CD4-positive, alpha-beta memory T cell (primary cell): ENCODE data around the gene PPP1R14C. TPM values are rescaled to one million over a fixed set of nuclear protein-coding genes. Genes with fewer than 3 reads are reported as not detected.

ENCODE experiments used
- CTCF ChIA-PET: fragments of 350-600 bp; sonication (Branson Sonifier 250); formaldehyde crosslinking; loops from one replicate; lab custom pipeline; 2021; ENCODE audit warnings: inconsistent platforms; ENCODE audit not compliant: partially characterized antibody; lab: Charles Lee
- POLR2A ChIA-PET: fragments of 350-600 bp; sonication (Branson Sonifier 250); formaldehyde crosslinking; loops from one replicate; lab custom pipeline; 2021; ENCODE audit not compliant: partially characterized antibody; lab: Charles Lee
- DNase-seq, 5 donors: peaks; one replicate each; pipeline versions ENCODE4 v3.0.0 to v3.0.0-alpha.2; 2020 to 2022; ENCODE audit warnings: mixed read lengths in 1 of 5
- H3K27ac ChIP-seq: one replicate; pipeline ENCODE4 v1.7.0; 2013; ENCODE audit warnings: low read depth, low read length
- H3K27me3 ChIP-seq: 2 replicates; pipeline ENCODE4 v1.7.0; 2013; ENCODE audit warnings: mild to moderate bottlenecking, low read length, moderate library complexity; ENCODE audit not compliant: insufficient read depth
- H3K36me3 ChIP-seq: 2 replicates; pipeline ENCODE4 v1.7.0; 2013; ENCODE audit warnings: mild to moderate bottlenecking, low read length, moderate library complexity; ENCODE audit not compliant: insufficient read depth
- H3K4me1 ChIP-seq: 2 replicates; pipeline ENCODE4 v1.7.0; 2013; ENCODE audit warnings: mild to moderate bottlenecking, low read length, moderate library complexity; ENCODE audit not compliant: insufficient read depth
- H3K4me3 ChIP-seq, 2 donors: one replicate each; pipeline ENCODE4 v1.7.0; 2013; ENCODE audit warnings: low read length in 2 of 2, mild to moderate bottlenecking in 1 of 2
- H3K9me3 ChIP-seq, 2 donors: one replicate each; pipeline ENCODE4 v1.7.0; 2013; ENCODE audit warnings: low read length in 2 of 2, control low read depth in 1 of 2; ENCODE audit not compliant: control insufficient read depth in 1 of 2
- H3K27ac Mint-ChIP-seq, 7 donors: one replicate each; pipeline ENCODE4 v1.8.0; 2020 to 2021; ENCODE audit warnings: mixed read lengths in 7 of 7, mild to moderate bottlenecking in 6 of 7, inconsistent platforms in 3 of 7, moderate library complexity in 3 of 7
- H3K27me3 Mint-ChIP-seq, 2 donors: one replicate each; pipeline ENCODE4 v1.8.0; 2020 to 2021; ENCODE audit warnings: mixed read lengths in 2 of 2
- H3K36me3 Mint-ChIP-seq, 2 donors: one replicate each; pipeline ENCODE4 v1.8.0; 2020 to 2021; ENCODE audit warnings: mixed read lengths in 2 of 2, inconsistent platforms in 1 of 2, mild to moderate bottlenecking in 1 of 2
- H3K4me1 Mint-ChIP-seq, 4 donors: one replicate each; pipeline ENCODE4 v1.8.0; 2020 to 2021; ENCODE audit warnings: mixed read lengths in 4 of 4, mild to moderate bottlenecking in 1 of 4
- H3K4me3 Mint-ChIP-seq, 8 donors: one replicate each; pipeline ENCODE4 v1.8.0; 2020 to 2021; ENCODE audit warnings: mixed read lengths in 8 of 8, mild to moderate bottlenecking in 7 of 8, moderate library complexity in 6 of 8, inconsistent platforms in 3 of 8
- H3K9me3 Mint-ChIP-seq, 8 donors: one replicate each; pipeline ENCODE4 v1.8.0; 2020 to 2021; ENCODE audit warnings: mixed read lengths in 8 of 8, mild to moderate bottlenecking in 5 of 8, inconsistent platforms in 3 of 8, moderate library complexity in 1 of 8
- intact Hi-C: fragments of 100-400 bp; cut with micrococcal nuclease; formaldehyde crosslinking; loops from one replicate; pipeline ENCODE4 v1.15.1; 2023
- polyA plus RNA-seq, 2 donors: library from polyadenylated mRNA; unstranded; fragments of 300-500 nt; fragmentation: Illumina TruSeq; gene quantifications; one replicate each; pipeline ENCODE4 v1.2.3, GENCODE V29; 2021
- total RNA-seq, 2 experiments: library from RNA; stranded (reverse); gene quantifications; one replicate each; pipeline ENCODE4 v1.2.3, GENCODE V29; 2021

The PPP1R14C gene
- total and polyA plus RNA-seq, 4 experiments from 2014 or later, result not detected

GRCh38 chr6:150276937-150277742, 134.3 kb downstream of the PPP1R14C start:
- Histone ChIP-seq H3K27ac (no peak overlapping the region), H3K9me3 (no peaks in the 10 kb centered on the region), H3K4me3 (no peak overlapping the region), H3K27me3 (no peaks in the 10 kb centered on the region), H3K4me1 (no peaks in the 10 kb centered on the region), H3K36me3 (no peaks in the 10 kb centered on the region)
- Mint-ChIP-seq H3K36me3 (no peaks in the 10 kb centered on the region), H3K4me1 (no peaks in the 10 kb centered on the region), H3K4me3 (no peak overlapping the region), H3K27ac (no peak overlapping the region), H3K9me3 (peaks cover 0 to 2% (median 0%) of the 10 kb centered on the region in 8 donors), H3K27me3 (peaks cover 6 to 8% of the 10 kb centered on the region in 2 donors)
- intact Hi-C loops, result no loop called here
- ChIA-PET CTCF (interaction anchor here (0.7 kb wide), 1 partner anchor 457 kb away, joined by 3 read pairs; no protein-coding TSS in a partner anchor), POLR2A (no interaction called here)
- no peak for DNase-seq

- H3K27me3 Mint-ChIP-seq, result peaks cover 8 to 10% of the 10 kb centered on the region in 2 donors
- no peaks in the 10 kb centered on the region for H3K36me3 Mint-ChIP-seq
- no peaks in the 10 kb centered on the region for H3K4me1 ChIP-seq
- no peak overlapping the region for H3K27ac Mint-ChIP-seq
- no peak overlapping the region for H3K4me3 ChIP-seq
- ChIA-PET CTCF (interaction anchor here (0.6 kb wide), 1 partner anchor 451 kb away, joined by 3 read pairs; no protein-coding TSS in a partner anchor), POLR2A (no interaction called here)
- no peak overlapping the region for H3K4me3 Mint-ChIP-seq
- peaks cover 0 to 7% (median 2%) of the 10 kb centered on the region in 8 donors for H3K9me3 Mint-ChIP-seq
- H3K27me3 ChIP-seq, result no peaks in the 10 kb centered on the region
- H3K9me3 ChIP-seq, result no peaks in the 10 kb centered on the region
- no peak overlapping the region for H3K27ac ChIP-seq
- H3K4me1 Mint-ChIP-seq, result no peaks in the 10 kb centered on the region
- intact Hi-C loops, result no loop called here
- DNase-seq, result no peak
- H3K36me3 ChIP-seq, result no peaks in the 10 kb centered on the region
Measured at GRCh38 chr6:150279533-150279932, 136.7 kb downstream of the PPP1R14C start.

- H3K4me3 Mint-ChIP-seq, result no peak overlapping the region
Measured at GRCh38 chr6:150280703-150281102, 137.9 kb downstream of the PPP1R14C start.

GRCh38 chr6:150281767-150282166, 138.9 kb downstream of the PPP1R14C start:
- peaks cover 0 to 7% (median 2%) of the 10 kb centered on the region in 8 donors for H3K9me3 Mint-ChIP-seq
- H3K27ac ChIP-seq, result no peak overlapping the region
- H3K27ac Mint-ChIP-seq, result no peak overlapping the region
- H3K36me3 ChIP-seq, result no peaks in the 10 kb centered on the region
- POLR2A ChIA-PET, result no interaction called here
- no peaks in the 10 kb centered on the region for H3K4me1 Mint-ChIP-seq
- no peak overlapping the region for H3K4me3 ChIP-seq
- H3K27me3 ChIP-seq, result no peaks in the 10 kb centered on the region
- intact Hi-C loops, result no loop called here
- H3K9me3 ChIP-seq, result no peaks in the 10 kb centered on the region
- no peak overlapping the region for H3K4me3 Mint-ChIP-seq
- CTCF ChIA-PET, result no interaction called here
- peaks cover 18 to 20% of the 10 kb centered on the region in 2 donors for H3K27me3 Mint-ChIP-seq
- H3K4me1 ChIP-seq, result no peaks in the 10 kb centered on the region
- H3K36me3 Mint-ChIP-seq, result no peaks in the 10 kb centered on the region
- no peak for DNase-seq

More at GRCh38 chr6:150280703-150281102, 137.9 kb downstream of the PPP1R14C start:
- Mint-ChIP-seq H3K4me1 (no peaks in the 10 kb centered on the region), H3K27ac (no peak overlapping the region), H3K9me3 (peaks cover 0 to 7% (median 2%) of the 10 kb centered on the region in 8 donors), H3K27me3 (peaks cover 12 to 15% of the 10 kb centered on the region in 2 donors), H3K36me3 (no peaks in the 10 kb centered on the region)
- Histone ChIP-seq H3K4me1 (no peaks in the 10 kb centered on the region), H3K27ac (no peak overlapping the region), H3K4me3 (no peak overlapping the region), H3K9me3 (no peaks in the 10 kb centered on the region), H3K27me3 (no peaks in the 10 kb centered on the region), H3K36me3 (no peaks in the 10 kb centered on the region)
- ChIA-PET CTCF (no interaction called here), POLR2A (no interaction called here)
- DNase-seq, result no peak
- intact Hi-C loops, result no loop called here

- Histone ChIP-seq H3K27ac (no peak overlapping the region), H3K4me3 (no peak overlapping the region), H3K4me1 (no peaks in the 10 kb centered on the region), H3K9me3 (no peaks in the 10 kb centered on the region), H3K36me3 (no peaks in the 10 kb centered on the region), H3K27me3 (no peaks in the 10 kb centered on the region)
- H3K27me3 Mint-ChIP-seq, result peaks cover 20 to 21% of the 10 kb centered on the region in 2 donors
- no peaks in the 10 kb centered on the region for H3K36me3 Mint-ChIP-seq
- CTCF ChIA-PET, result no interaction called here
- H3K27ac Mint-ChIP-seq, result no peak overlapping the region
- intact Hi-C loops, result no loop called here
- DNase-seq, result no peak
- H3K9me3 Mint-ChIP-seq, result peaks cover 0 to 7% (median 2%) of the 10 kb centered on the region in 8 donors
- no peaks in the 10 kb centered on the region for H3K4me1 Mint-ChIP-seq
- no peak overlapping the region for H3K4me3 Mint-ChIP-seq
- POLR2A ChIA-PET, result no interaction called here
Measured at GRCh38 chr6:150282806-150283205, 140.0 kb downstream of the PPP1R14C start.

- H3K27ac ChIP-seq, result no peak overlapping the region
- intact Hi-C loops, result no loop called here
- Mint-ChIP-seq H3K36me3 (no peaks in the 10 kb centered on the region), H3K27me3 (peaks cover 19 to 20% of the 10 kb centered on the region in 2 donors), H3K4me3 (no peak overlapping the region), H3K4me1 (no peaks in the 10 kb centered on the region), H3K27ac (no peak overlapping the region), H3K9me3 (peaks cover 0 to 7% (median under 1%) of the 10 kb centered on the region in 8 donors)
- no peaks in the 10 kb centered on the region for H3K4me1 ChIP-seq
- no peak overlapping the region for H3K4me3 ChIP-seq
- POLR2A ChIA-PET, result no interaction called here
- no peak for DNase-seq
- CTCF ChIA-PET, result no interaction called here
- H3K27me3 ChIP-seq, result no peaks in the 10 kb centered on the region
- no peaks in the 10 kb centered on the region for H3K9me3 ChIP-seq
- no peaks in the 10 kb centered on the region for H3K36me3 ChIP-seq
Measured at GRCh38 chr6:150286460-150286859, 143.6 kb downstream of the PPP1R14C start.

- H3K4me1 Mint-ChIP-seq, result no peaks in the 10 kb centered on the region
- Histone ChIP-seq H3K27ac (no peak overlapping the region), H3K4me1 (no peaks in the 10 kb centered on the region), H3K4me3 (no peak overlapping the region), H3K27me3 (no peaks in the 10 kb centered on the region), H3K9me3 (no peaks in the 10 kb centered on the region), H3K36me3 (no peaks in the 10 kb centered on the region)
- ChIA-PET CTCF (no interaction called here), POLR2A (no interaction called here)
- no peak overlapping the region for H3K27ac Mint-ChIP-seq
- DNase-seq, result no peak
- H3K9me3 Mint-ChIP-seq, result peaks cover 0 to 7% (median 2%) of the 10 kb centered on the region in 8 donors
- no peak overlapping the region for H3K4me3 Mint-ChIP-seq
- intact Hi-C loops, result no loop called here
- peaks cover 19 to 20% of the 10 kb centered on the region in 2 donors for H3K27me3 Mint-ChIP-seq
- H3K36me3 Mint-ChIP-seq, result no peaks in the 10 kb centered on the region
Measured at GRCh38 chr6:150286912-150287311, 144.1 kb downstream of the PPP1R14C start.
